Neural cell (in vitro differentiated cells): ENCODE results near the gene PANX1. TPM values are rescaled to one million over a fixed set of nuclear protein-coding genes. Genes with fewer than 3 reads are reported as not detected.

Experiments used
- H2AFZ ChIP-seq: fragments of 200-600, 300-800 bp; sonication (generic), shearing (Covaris generic); 2 replicates; pipeline ENCODE4 v1.6.0; 2014; ENCODE audit warnings: low read depth, mild to moderate bottlenecking, antibody characterized with exemption, low read length, moderate library complexity
- H3F3A ChIP-seq: fragments of 200-600 bp; shearing (Covaris generic); 2 replicates; pipeline ENCODE4 v1.6.1; 2016; ENCODE audit warnings: mild to moderate bottlenecking, moderate library complexity, mixed read lengths, antibody characterized with exemption, low read length; ENCODE audit not compliant: insufficient read depth, poor library complexity, severe bottlenecking
- H3K27ac ChIP-seq: fragments of 200-600, 300-800 bp; sonication (generic), shearing (Covaris generic); 2 replicates; pipeline ENCODE4 v1.5.1; 2014; ENCODE audit warnings: mild to moderate bottlenecking, low read length, moderate library complexity
- H3K27me3 ChIP-seq: fragments of 300-800, 200-600 bp; sonication (generic), shearing (Covaris generic); 2 replicates; pipeline ENCODE4 v1.6.0; 2014; ENCODE audit warnings: mild to moderate bottlenecking, low read depth, low read length, moderate library complexity; ENCODE audit not compliant: insufficient read depth
- H3K36me3 ChIP-seq: fragments of 300-800, 200-600 bp; sonication (generic), shearing (Covaris generic); 2 replicates; pipeline ENCODE4 v1.5.1; 2014; ENCODE audit warnings: mild to moderate bottlenecking, antibody characterized with exemption, low read length, moderate library complexity; ENCODE audit not compliant: insufficient read depth
- H3K4me2 ChIP-seq: fragments of 300-800, 200-600 bp; sonication (generic), shearing (Covaris generic); 2 replicates; pipeline ENCODE4 v1.6.0; 2014; ENCODE audit warnings: mild to moderate bottlenecking, low read length
- H3K4me3 ChIP-seq: fragments of 300-800, 200-600 bp; sonication (generic), shearing (Covaris generic); 2 replicates; pipeline ENCODE4 v1.5.1; 2014; ENCODE audit warnings: mild to moderate bottlenecking, low read length, moderate library complexity
- H3K79me2 ChIP-seq: fragments of 200-600 bp; shearing (Covaris generic); replicated peaks from 2 replicates; pipeline ENCODE4 v1.6.0; 2014; ENCODE audit warnings: mild to moderate bottlenecking, low read length, moderate library complexity; ENCODE audit not compliant: insufficient read depth
- H3K9ac ChIP-seq: fragments of 300-800, 200-600 bp; sonication (generic), shearing (Covaris generic); 2 replicates; pipeline ENCODE4 v1.6.1; 2016; ENCODE audit warnings: mild to moderate bottlenecking, low read length, mixed read lengths
- H3K9me2 ChIP-seq: fragments of 200-600 bp; shearing (Covaris generic); 2 replicates; pipeline ENCODE4 v1.6.1; 2016; ENCODE audit warnings: mild to moderate bottlenecking, low read length, mixed read lengths; ENCODE audit not compliant: insufficient read depth
- H3K9me3 ChIP-seq: fragments of 200-600, 300-800 bp; sonication (generic), shearing (Covaris generic); 2 replicates; pipeline ENCODE4 v1.6.1; 2016; ENCODE audit warnings: mild to moderate bottlenecking, mixed run types, low read length, moderate library complexity, mixed read lengths
- H4K20me1 ChIP-seq: fragments of 200-600 bp; shearing (Covaris generic); 2 replicates; pipeline ENCODE4 v1.6.1; 2016; ENCODE audit warnings: mild to moderate bottlenecking, mixed run types; ENCODE audit not compliant: insufficient read depth
- EP300 ChIP-seq: fragments of 450-650 bp; conservative IDR thresholded peaks from 2 replicates; pipeline ENCODE4 v1.6.1; 2014; ENCODE audit warnings: antibody characterized with exemption, mild to moderate bottlenecking, moderate library complexity; ENCODE audit not compliant: poor library complexity, severe bottlenecking
- EZH2 ChIP-seq: fragments of 200-600, 300-800 bp; shearing (Covaris generic), sonication (generic); IDR thresholded peaks from 2 replicates; pipeline ENCODE4 v1.6.1; 2014; ENCODE audit warnings: antibody characterized with exemption, low read length, borderline replicate concordance, mild to moderate bottlenecking; ENCODE audit not compliant: insufficient read depth, poor library complexity, severe bottlenecking
- MXI1 ChIP-seq: fragments of 450-650 bp; conservative IDR thresholded peaks from 2 replicates; pipeline ENCODE4 v1.6.1; 2014; ENCODE audit warnings: antibody characterized with exemption, mild to moderate bottlenecking; ENCODE audit not compliant: poor library complexity, severe bottlenecking
- POLR2AphosphoS5 ChIP-seq: IDR thresholded peaks from 2 replicates; pipeline ENCODE4 v1.6.1; 2012
- RAD21 ChIP-seq: fragments of 450-650 bp; conservative IDR thresholded peaks from 2 replicates; pipeline ENCODE4 v1.6.1; 2014; ENCODE audit warnings: antibody characterized with exemption, mild to moderate bottlenecking, moderate library complexity
- SMC3 ChIP-seq: fragments of 450-650 bp; conservative IDR thresholded peaks from 2 replicates; pipeline ENCODE4 v1.6.1; 2014; ENCODE audit warnings: antibody characterized with exemption, mild to moderate bottlenecking, moderate library complexity; ENCODE audit not compliant: poor library complexity
- TAF1 ChIP-seq: IDR thresholded peaks from 2 replicates; pipeline ENCODE4 v1.6.1; 2012; ENCODE audit warnings: low read depth
- polyA plus RNA-seq: library from polyadenylated mRNA; depleted of rRNA; stranded (reverse); fragments of >200 nt; gene quantifications from 2 replicates; pipeline ENCODE4 v1.2.3, GENCODE V29; 2014
- TF ChIP-seq, protein P1 (sequence below): IDR thresholded peaks from 2 replicates; pipeline ENCODE4 v1.6.1; 2012; ENCODE audit warnings: borderline replicate concordance
- TF ChIP-seq, protein P2 (sequence below): fragments of 450-650 bp; IDR thresholded peaks from 2 replicates; pipeline ENCODE4 v1.5.1; 2014; ENCODE audit warnings: antibody characterized with exemption, mild to moderate bottlenecking, moderate library complexity; ENCODE audit not compliant: poor library complexity, severe bottlenecking

Gene PANX1
- polyA plus RNA-seq, 1 donor from 2014 or later, result 48.0 TPM

DNA sequence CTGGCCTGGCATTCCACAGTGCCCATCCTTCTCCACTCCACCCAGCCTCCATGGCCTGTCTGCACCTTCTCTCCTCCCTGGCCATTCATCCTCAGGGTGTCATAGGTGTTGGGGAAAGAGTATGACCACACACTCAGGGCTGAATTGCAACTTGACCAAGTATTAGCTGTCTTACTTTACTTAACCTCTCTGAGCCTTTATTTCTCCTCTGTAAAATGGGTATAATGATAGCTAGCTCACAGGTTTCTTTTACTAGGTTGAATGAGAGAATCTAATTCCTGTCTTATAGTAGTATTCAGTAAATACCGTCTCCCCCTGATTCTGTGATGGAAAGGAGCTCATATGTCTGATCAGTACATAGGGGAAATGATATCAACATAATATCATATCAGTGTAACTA, 16.0 kb downstream of the PANX1 start:
- TF ChIP-seq, protein P1, sequence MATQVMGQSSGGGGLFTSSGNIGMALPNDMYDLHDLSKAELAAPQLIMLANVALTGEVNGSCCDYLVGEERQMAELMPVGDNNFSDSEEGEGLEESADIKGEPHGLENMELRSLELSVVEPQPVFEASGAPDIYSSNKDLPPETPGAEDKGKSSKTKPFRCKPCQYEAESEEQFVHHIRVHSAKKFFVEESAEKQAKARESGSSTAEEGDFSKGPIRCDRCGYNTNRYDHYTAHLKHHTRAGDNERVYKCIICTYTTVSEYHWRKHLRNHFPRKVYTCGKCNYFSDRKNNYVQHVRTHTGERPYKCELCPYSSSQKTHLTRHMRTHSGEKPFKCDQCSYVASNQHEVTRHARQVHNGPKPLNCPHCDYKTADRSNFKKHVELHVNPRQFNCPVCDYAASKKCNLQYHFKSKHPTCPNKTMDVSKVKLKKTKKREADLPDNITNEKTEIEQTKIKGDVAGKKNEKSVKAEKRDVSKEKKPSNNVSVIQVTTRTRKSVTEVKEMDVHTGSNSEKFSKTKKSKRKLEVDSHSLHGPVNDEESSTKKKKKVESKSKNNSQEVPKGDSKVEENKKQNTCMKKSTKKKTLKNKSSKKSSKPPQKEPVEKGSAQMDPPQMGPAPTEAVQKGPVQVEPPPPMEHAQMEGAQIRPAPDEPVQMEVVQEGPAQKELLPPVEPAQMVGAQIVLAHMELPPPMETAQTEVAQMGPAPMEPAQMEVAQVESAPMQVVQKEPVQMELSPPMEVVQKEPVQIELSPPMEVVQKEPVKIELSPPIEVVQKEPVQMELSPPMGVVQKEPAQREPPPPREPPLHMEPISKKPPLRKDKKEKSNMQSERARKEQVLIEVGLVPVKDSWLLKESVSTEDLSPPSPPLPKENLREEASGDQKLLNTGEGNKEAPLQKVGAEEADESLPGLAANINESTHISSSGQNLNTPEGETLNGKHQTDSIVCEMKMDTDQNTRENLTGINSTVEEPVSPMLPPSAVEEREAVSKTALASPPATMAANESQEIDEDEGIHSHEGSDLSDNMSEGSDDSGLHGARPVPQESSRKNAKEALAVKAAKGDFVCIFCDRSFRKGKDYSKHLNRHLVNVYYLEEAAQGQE, result no peak
- TF ChIP-seq TAF1 (no peak), POLR2AphosphoS5 (no peak), RAD21 (no peak), EZH2 (no peak)
- no peaks in the 10 kb centered on the region for H3K9me2 ChIP-seq
- no peaks in the 10 kb centered on the region for H3K36me3 ChIP-seq
- H3K4me3 ChIP-seq, result no peak overlapping the region
- peaks cover 98% of the 10 kb centered on the region for H3K79me2 ChIP-seq
- H4K20me1 ChIP-seq, result no peaks in the 10 kb centered on the region
- H2AFZ ChIP-seq, result no peak overlapping the region
- H3K9me3 ChIP-seq, result no peaks in the 10 kb centered on the region
- H3K27me3 ChIP-seq, result no peaks in the 10 kb centered on the region
- H3K9ac ChIP-seq, result no peak overlapping the region
- no peak overlapping the region for H3K27ac ChIP-seq
- H3K4me2 ChIP-seq, result no peak overlapping the region
- no peaks in the 10 kb centered on the region for H3F3A ChIP-seq

DNA sequence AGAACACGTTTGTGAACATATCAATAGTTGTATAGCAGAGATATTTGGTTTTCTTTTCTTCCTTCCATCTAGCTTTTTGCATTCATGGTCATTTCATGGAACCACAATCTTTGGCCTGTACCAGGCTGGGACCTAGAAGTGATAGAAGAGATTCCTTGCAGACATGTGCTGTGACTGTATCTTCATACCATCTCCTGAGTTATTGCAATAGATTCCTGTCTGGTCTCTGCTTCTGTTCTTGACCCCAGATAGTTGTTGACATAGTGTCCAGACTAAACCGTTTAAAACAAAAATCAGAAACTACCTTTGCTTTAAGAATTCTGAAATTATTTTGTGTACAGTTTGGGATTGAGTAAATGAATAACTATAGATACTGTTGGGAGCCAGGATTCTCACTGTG, 16.8 kb downstream of the PANX1 start:
- no peak for TF ChIP-seq SMC3
- no peak for TF ChIP-seq RAD21
- TF ChIP-seq, protein P1, result no peak
- TF ChIP-seq EZH2, result no peak
- TF ChIP-seq TAF1, result no peak
- no peak for TF ChIP-seq POLR2AphosphoS5
- no peak overlapping the region for H2AFZ ChIP-seq
- H3K9me2 ChIP-seq, result no peaks in the 10 kb centered on the region
- peaks cover 98% of the 10 kb centered on the region for H3K79me2 ChIP-seq
- H3K27ac ChIP-seq, result no peak overlapping the region
- H3K4me2 ChIP-seq, result no peak overlapping the region
- no peaks in the 10 kb centered on the region for H3K27me3 ChIP-seq
- H3K9me3 ChIP-seq, result no peaks in the 10 kb centered on the region
- no peaks in the 10 kb centered on the region for H4K20me1 ChIP-seq
- no peaks in the 10 kb centered on the region for H3K36me3 ChIP-seq
- H3F3A ChIP-seq, result no peaks in the 10 kb centered on the region
- no peak overlapping the region for H3K9ac ChIP-seq
- H3K4me3 ChIP-seq, result no peak overlapping the region

DNA sequence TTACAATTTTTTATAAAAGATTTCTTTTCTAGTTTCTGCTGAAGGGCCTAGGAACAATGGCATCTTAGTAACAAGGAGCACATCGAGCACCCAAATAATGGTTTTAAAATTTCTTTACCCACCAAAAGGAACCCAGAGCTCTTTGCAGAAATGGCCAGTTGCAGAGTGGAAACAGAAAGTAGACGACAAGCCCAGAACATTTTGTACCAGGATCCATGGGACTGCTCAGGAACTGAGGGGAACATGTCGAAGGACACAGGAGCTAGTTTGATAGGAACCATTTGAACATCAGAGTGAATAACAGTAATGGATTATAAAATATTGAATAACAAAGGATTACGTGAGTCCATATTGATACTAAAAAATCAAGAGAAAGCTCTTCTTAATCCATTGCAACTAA, 17.3 kb downstream of the PANX1 start:
- Histone ChIP-seq H3K9me3 (no peaks in the 10 kb centered on the region), H3K9me2 (no peaks in the 10 kb centered on the region), H3K36me3 (no peaks in the 10 kb centered on the region), H3K4me3 (no peak overlapping the region), H3K27ac (no peak overlapping the region), H3F3A (no peaks in the 10 kb centered on the region), H3K9ac (no peak overlapping the region), H3K4me2 (no peak overlapping the region), H3K27me3 (no peaks in the 10 kb centered on the region), H4K20me1 (no peaks in the 10 kb centered on the region), H2AFZ (no peak overlapping the region), H3K79me2 (peaks cover 97% of the 10 kb centered on the region)
- TF ChIP-seq RAD21, result no peak
- no peak for TF ChIP-seq EZH2
- TF ChIP-seq TAF1, result no peak
- TF ChIP-seq, protein P1, result no peak
- TF ChIP-seq EP300, result no peak
- no peak for TF ChIP-seq POLR2AphosphoS5
- no peak for TF ChIP-seq MXI1
- TF ChIP-seq, protein P2, sequence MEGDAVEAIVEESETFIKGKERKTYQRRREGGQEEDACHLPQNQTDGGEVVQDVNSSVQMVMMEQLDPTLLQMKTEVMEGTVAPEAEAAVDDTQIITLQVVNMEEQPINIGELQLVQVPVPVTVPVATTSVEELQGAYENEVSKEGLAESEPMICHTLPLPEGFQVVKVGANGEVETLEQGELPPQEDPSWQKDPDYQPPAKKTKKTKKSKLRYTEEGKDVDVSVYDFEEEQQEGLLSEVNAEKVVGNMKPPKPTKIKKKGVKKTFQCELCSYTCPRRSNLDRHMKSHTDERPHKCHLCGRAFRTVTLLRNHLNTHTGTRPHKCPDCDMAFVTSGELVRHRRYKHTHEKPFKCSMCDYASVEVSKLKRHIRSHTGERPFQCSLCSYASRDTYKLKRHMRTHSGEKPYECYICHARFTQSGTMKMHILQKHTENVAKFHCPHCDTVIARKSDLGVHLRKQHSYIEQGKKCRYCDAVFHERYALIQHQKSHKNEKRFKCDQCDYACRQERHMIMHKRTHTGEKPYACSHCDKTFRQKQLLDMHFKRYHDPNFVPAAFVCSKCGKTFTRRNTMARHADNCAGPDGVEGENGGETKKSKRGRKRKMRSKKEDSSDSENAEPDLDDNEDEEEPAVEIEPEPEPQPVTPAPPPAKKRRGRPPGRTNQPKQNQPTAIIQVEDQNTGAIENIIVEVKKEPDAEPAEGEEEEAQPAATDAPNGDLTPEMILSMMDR, result no peak
- TF ChIP-seq SMC3, result no peak
